Liver (tissue), 9 donors: ENCODE results near the gene TAGLN. TPM values are rescaled to one million over a fixed set of nuclear protein-coding genes. Genes with fewer than 3 reads are reported as not detected.

Experiments used
- DNase-seq: peaks from one replicate; pipeline ENCODE4 v3.0.0-alpha.2; 2017; ENCODE audit warnings: low spot score
- H3K27ac ChIP-seq, 2 donors: one replicate each; pipeline ENCODE4 v1.7.0; 2013; ENCODE audit warnings: inconsistent platforms in 2 of 2, low read length in 2 of 2, control low read depth in 1 of 2, low read depth in 1 of 2, mild to moderate bottlenecking in 1 of 2
- H3K27me3 ChIP-seq, 4 donors: one replicate each; pipeline versions ENCODE4 v1.6.1 to v1.7.0; 2013; ENCODE audit warnings: low read length in 3 of 4, inconsistent platforms in 1 of 4, mild to moderate bottlenecking in 1 of 4, moderate library complexity in 1 of 4; ENCODE audit not compliant: control insufficient read depth in 4 of 4, insufficient read depth in 4 of 4
- H3K36me3 ChIP-seq, 4 donors: one replicate each; pipeline versions ENCODE4 v1.6.1 to v1.7.0; 2013; ENCODE audit warnings: low read length in 3 of 4, mild to moderate bottlenecking in 3 of 4, low read depth in 1 of 4, moderate library complexity in 1 of 4; ENCODE audit not compliant: control insufficient read depth in 4 of 4, insufficient read depth in 3 of 4
- H3K4me1 ChIP-seq, 4 donors: one replicate each; pipeline versions ENCODE4 v1.6.1 to v1.7.0; 2013; ENCODE audit warnings: low read length in 3 of 4, mild to moderate bottlenecking in 3 of 4, moderate library complexity in 1 of 4; ENCODE audit not compliant: control insufficient read depth in 4 of 4, insufficient read depth in 4 of 4
- H3K4me3 ChIP-seq, 3 donors: one replicate each; pipeline versions ENCODE4 v1.6.1 to v1.7.0; 2013; ENCODE audit warnings: low read length in 3 of 3, control low read depth in 1 of 3, low read depth in 1 of 3, mild to moderate bottlenecking in 1 of 3
- H3K9ac ChIP-seq, 2 donors: one replicate each; pipeline ENCODE4 v1.7.0; 2013; ENCODE audit warnings: low read length in 2 of 2, mild to moderate bottlenecking in 2 of 2, moderate library complexity in 2 of 2, control low read depth in 1 of 2, low read depth in 1 of 2
- H3K9me3 ChIP-seq, 4 donors: one replicate each; pipeline versions ENCODE4 v1.6.1 to v1.7.0; 2013; ENCODE audit warnings: low read length in 3 of 4; ENCODE audit not compliant: control insufficient read depth in 4 of 4
- EGR1 ChIP-seq, 2 donors: IDR thresholded peaks; 2 replicates each; pipeline ENCODE4 v1.6.1; 2016 to 2018; ENCODE audit warnings: antibody characterized with exemption in 2 of 2, low read depth in 2 of 2
- FOXA1 ChIP-seq: IDR thresholded peaks from 2 replicates; pipeline ENCODE4 v1.6.1; 2016; ENCODE audit warnings: antibody characterized with exemption
- FOXA2 ChIP-seq: IDR thresholded peaks from 2 replicates; pipeline ENCODE4 v1.6.1; 2016; ENCODE audit warnings: antibody characterized with exemption
- GABPA ChIP-seq, 2 donors: IDR thresholded peaks in 1 of 2; conservative IDR thresholded peaks in 1 of 2; 2 replicates each; pipeline ENCODE4 v1.6.1; 2016; ENCODE audit warnings: antibody characterized with exemption in 2 of 2, mild to moderate bottlenecking in 1 of 2, moderate library complexity in 1 of 2
- HNF4A ChIP-seq, 2 donors: conservative IDR thresholded peaks; 2 replicates each; pipeline ENCODE4 v1.6.1; 2016; ENCODE audit warnings: antibody characterized with exemption in 2 of 2, mild to moderate bottlenecking in 2 of 2
- HNF4G ChIP-seq: IDR thresholded peaks from 2 replicates; pipeline ENCODE4 v1.6.1; 2016; ENCODE audit warnings: antibody characterized with exemption
- JUND ChIP-seq, 2 donors: IDR thresholded peaks; 2 replicates each; pipeline ENCODE4 v1.6.1; 2016; ENCODE audit warnings: antibody characterized with exemption in 2 of 2
- NR2F2 ChIP-seq: IDR thresholded peaks from 2 replicates; pipeline ENCODE4 v1.6.1; 2016; ENCODE audit warnings: antibody characterized with exemption
- RAD21 ChIP-seq, 2 donors: IDR thresholded peaks; 2 replicates each; pipeline ENCODE4 v1.6.1; 2016; ENCODE audit warnings: antibody characterized with exemption in 2 of 2, mild to moderate bottlenecking in 2 of 2
- RXRA ChIP-seq, 2 donors: IDR thresholded peaks; 2 replicates each; pipeline ENCODE4 v1.6.1; 2017 to 2018; ENCODE audit warnings: antibody characterized with exemption in 2 of 2, mild to moderate bottlenecking in 1 of 2
- SP1 ChIP-seq: IDR thresholded peaks from 2 replicates; pipeline ENCODE4 v1.6.1; 2018; ENCODE audit warnings: antibody characterized with exemption, mild to moderate bottlenecking
- TAF1 ChIP-seq: conservative IDR thresholded peaks from 2 replicates; pipeline ENCODE4 v1.6.1; 2016; ENCODE audit warnings: antibody characterized with exemption, mild to moderate bottlenecking
- YY1 ChIP-seq: IDR thresholded peaks from 2 replicates; pipeline ENCODE4 v1.6.1; 2016; ENCODE audit warnings: antibody characterized with exemption, mild to moderate bottlenecking
- WGBS: extraction: QIAGEN DNeasy Blood & Tissue Kit; methylation state at CpG from one replicate; pipeline ENCODE4 v1.1.7; 2013; 5-methylcytosine and 5-hydroxymethylcytosine counted together
- polyA plus RNA-seq, 2 donors: library from polyadenylated mRNA; stranded (reverse) in 1 of 2; unstranded in 1 of 2; fragments of 200-250 nt in 1 of 2; fragments of >200 nt in 1 of 2; fragmentation: Nextera tagmentation in 1 of 2; extraction: Ambion mirVana in 1 of 2; gene quantifications; one replicate each; pipeline versions ENCODE4 v1.2.1 to v1.2.3, GENCODE V29; 2013 to 2015
- total RNA-seq, 2 donors: library from RNA; depleted of rRNA; stranded (reverse); fragments of >200 nt; gene quantifications; one replicate each; pipeline ENCODE4 v1.2.3, GENCODE V29; 2014
- TF ChIP-seq, protein P1 (sequence below): IDR thresholded peaks from 2 replicates; pipeline ENCODE4 v1.6.1; 2016; ENCODE audit warnings: antibody characterized with exemption
- TF ChIP-seq, protein P2 (sequence below): fragments of 150-350 bp; IDR thresholded peaks from 2 replicates; pipeline ENCODE4 v1.5.1; 2017; ENCODE audit warnings: improper control_type of control experiment, low read depth, low read length; ENCODE audit not compliant: missing input control
- TF ChIP-seq, protein P3 (sequence below): IDR thresholded peaks from 2 replicates; pipeline ENCODE4 v1.6.1; 2016; ENCODE audit warnings: antibody characterized with exemption
- TF ChIP-seq, protein P4 (sequence below): IDR thresholded peaks from 2 replicates; pipeline ENCODE4 v1.6.1; 2016; ENCODE audit warnings: antibody characterized with exemption
- TF ChIP-seq, protein P5 (sequence below): IDR thresholded peaks from 2 replicates; pipeline ENCODE4 v1.6.1; 2016; ENCODE audit warnings: antibody characterized with exemption, mild to moderate bottlenecking
- donor health status: healthy.
- donor health status: healthy.
- donor health status: healthy.
- donor health status: healthy.
- donor health status: healthy.

Gene TAGLN
- total and polyA plus RNA-seq, 4 donors = 7.4 to 309 (median 96.2) TPM

DNA sequence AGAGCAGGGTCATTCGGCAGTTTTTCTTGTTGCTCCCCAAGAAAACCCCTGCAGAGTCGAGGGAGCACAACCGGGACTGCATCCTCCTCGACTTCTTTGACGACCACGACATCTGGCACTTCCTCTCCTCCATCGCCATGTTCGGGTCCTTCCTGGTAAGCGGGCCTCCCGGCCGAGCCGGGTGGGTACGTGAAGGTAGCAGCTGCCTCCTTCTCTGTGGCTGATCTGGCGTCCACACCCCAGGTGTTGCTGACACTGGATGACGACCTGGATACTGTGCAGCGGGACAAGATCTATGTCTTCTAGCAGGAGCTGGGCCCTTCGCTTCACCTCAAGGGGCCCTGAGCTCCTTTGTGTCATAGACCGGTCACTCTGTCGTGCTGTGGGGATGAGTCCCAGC, 3.4 kb upstream of the TAGLN start:
- Histone ChIP-seq H3K36me3 (peaks cover 6 to 35% (median 14%) of the 10 kb centered on the region in 4 donors), H3K27ac (no peak overlapping the region), H3K9me3 (no peaks in the 10 kb centered on the region), H3K27me3 (no peaks in the 10 kb centered on the region), H3K9ac (no peak overlapping the region), H3K4me1 (no peaks in the 10 kb centered on the region), H3K4me3 (no peak overlapping the region)
- TF ChIP-seq NR2F2 (no peak), HNF4A (conservative IDR thresholded peaks at IDR 0.05) (no peak), EGR1 (IDR thresholded peaks at IDR 0.05; ENCODE audit: low read depth in 2 of 2) (no peak), GABPA (IDR thresholded peaks at IDR 0.05 in 1 of 2, conservative IDR thresholded peaks at IDR 0.05 in 1 of 2) (no peak)
- DNase-seq = no peak
- 94% methylated on average over 19 of the region's 19 CpGs for WGBS

DNA sequence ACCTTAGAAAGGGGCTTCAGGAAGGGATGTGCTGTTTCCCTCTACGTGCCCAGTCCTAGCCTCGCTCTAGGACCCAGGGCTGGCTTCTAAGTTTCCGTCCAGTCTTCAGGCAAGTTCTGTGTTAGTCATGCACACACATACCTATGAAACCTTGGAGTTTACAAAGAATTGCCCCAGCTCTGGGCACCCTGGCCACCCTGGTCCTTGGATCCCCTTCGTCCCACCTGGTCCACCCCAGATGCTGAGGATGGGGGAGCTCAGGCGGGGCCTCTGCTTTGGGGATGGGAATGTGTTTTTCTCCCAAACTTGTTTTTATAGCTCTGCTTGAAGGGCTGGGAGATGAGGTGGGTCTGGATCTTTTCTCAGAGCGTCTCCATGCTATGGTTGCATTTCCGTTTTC, 2.2 kb upstream of the TAGLN start:
- Histone ChIP-seq H3K36me3 (peaks cover 6 to 27% (median 12%) of the 10 kb centered on the region in 4 donors), H3K9me3 (no peaks in the 10 kb centered on the region), H3K27ac (no peak overlapping the region), H3K4me3 (no peak overlapping the region), H3K27me3 (no peaks in the 10 kb centered on the region), H3K9ac (no peak overlapping the region), H3K4me1 (no peaks in the 10 kb centered on the region)
- no peak for DNase-seq
- 93% methylated on average over 7 of the region's 7 CpGs for WGBS
- TF ChIP-seq, protein P1, sequence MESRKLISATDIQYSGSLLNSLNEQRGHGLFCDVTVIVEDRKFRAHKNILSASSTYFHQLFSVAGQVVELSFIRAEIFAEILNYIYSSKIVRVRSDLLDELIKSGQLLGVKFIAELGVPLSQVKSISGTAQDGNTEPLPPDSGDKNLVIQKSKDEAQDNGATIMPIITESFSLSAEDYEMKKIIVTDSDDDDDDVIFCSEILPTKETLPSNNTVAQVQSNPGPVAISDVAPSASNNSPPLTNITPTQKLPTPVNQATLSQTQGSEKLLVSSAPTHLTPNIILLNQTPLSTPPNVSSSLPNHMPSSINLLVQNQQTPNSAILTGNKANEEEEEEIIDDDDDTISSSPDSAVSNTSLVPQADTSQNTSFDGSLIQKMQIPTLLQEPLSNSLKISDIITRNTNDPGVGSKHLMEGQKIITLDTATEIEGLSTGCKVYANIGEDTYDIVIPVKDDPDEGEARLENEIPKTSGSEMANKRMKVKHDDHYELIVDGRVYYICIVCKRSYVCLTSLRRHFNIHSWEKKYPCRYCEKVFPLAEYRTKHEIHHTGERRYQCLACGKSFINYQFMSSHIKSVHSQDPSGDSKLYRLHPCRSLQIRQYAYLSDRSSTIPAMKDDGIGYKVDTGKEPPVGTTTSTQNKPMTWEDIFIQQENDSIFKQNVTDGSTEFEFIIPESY = no peak
- TF ChIP-seq NR2F2 (no peak), HNF4A (conservative IDR thresholded peaks at IDR 0.05) (no peak), GABPA (IDR thresholded peaks at IDR 0.05 in 1 of 2, conservative IDR thresholded peaks at IDR 0.05 in 1 of 2) (no peak), RAD21 (IDR thresholded peaks at IDR 0.05) (no peak), RXRA (IDR thresholded peaks at IDR 0.05) (no peak), SP1 (no peak), JUND (IDR thresholded peaks at IDR 0.05) (no peak), FOXA1 (no peak), HNF4G (no peak), YY1 (no peak), FOXA2 (no peak), EGR1 (IDR thresholded peaks at IDR 0.05; ENCODE audit: low read depth in 2 of 2) (no peak), TAF1 (no peak)
- TF ChIP-seq, protein P2, sequence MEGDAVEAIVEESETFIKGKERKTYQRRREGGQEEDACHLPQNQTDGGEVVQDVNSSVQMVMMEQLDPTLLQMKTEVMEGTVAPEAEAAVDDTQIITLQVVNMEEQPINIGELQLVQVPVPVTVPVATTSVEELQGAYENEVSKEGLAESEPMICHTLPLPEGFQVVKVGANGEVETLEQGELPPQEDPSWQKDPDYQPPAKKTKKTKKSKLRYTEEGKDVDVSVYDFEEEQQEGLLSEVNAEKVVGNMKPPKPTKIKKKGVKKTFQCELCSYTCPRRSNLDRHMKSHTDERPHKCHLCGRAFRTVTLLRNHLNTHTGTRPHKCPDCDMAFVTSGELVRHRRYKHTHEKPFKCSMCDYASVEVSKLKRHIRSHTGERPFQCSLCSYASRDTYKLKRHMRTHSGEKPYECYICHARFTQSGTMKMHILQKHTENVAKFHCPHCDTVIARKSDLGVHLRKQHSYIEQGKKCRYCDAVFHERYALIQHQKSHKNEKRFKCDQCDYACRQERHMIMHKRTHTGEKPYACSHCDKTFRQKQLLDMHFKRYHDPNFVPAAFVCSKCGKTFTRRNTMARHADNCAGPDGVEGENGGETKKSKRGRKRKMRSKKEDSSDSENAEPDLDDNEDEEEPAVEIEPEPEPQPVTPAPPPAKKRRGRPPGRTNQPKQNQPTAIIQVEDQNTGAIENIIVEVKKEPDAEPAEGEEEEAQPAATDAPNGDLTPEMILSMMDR = no peak
- TF ChIP-seq, protein P3, sequence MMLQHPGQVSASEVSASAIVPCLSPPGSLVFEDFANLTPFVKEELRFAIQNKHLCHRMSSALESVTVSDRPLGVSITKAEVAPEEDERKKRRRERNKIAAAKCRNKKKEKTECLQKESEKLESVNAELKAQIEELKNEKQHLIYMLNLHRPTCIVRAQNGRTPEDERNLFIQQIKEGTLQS = no peak
- TF ChIP-seq, protein P4, sequence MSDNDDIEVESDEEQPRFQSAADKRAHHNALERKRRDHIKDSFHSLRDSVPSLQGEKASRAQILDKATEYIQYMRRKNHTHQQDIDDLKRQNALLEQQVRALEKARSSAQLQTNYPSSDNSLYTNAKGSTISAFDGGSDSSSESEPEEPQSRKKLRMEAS = no peak
- TF ChIP-seq, protein P5, sequence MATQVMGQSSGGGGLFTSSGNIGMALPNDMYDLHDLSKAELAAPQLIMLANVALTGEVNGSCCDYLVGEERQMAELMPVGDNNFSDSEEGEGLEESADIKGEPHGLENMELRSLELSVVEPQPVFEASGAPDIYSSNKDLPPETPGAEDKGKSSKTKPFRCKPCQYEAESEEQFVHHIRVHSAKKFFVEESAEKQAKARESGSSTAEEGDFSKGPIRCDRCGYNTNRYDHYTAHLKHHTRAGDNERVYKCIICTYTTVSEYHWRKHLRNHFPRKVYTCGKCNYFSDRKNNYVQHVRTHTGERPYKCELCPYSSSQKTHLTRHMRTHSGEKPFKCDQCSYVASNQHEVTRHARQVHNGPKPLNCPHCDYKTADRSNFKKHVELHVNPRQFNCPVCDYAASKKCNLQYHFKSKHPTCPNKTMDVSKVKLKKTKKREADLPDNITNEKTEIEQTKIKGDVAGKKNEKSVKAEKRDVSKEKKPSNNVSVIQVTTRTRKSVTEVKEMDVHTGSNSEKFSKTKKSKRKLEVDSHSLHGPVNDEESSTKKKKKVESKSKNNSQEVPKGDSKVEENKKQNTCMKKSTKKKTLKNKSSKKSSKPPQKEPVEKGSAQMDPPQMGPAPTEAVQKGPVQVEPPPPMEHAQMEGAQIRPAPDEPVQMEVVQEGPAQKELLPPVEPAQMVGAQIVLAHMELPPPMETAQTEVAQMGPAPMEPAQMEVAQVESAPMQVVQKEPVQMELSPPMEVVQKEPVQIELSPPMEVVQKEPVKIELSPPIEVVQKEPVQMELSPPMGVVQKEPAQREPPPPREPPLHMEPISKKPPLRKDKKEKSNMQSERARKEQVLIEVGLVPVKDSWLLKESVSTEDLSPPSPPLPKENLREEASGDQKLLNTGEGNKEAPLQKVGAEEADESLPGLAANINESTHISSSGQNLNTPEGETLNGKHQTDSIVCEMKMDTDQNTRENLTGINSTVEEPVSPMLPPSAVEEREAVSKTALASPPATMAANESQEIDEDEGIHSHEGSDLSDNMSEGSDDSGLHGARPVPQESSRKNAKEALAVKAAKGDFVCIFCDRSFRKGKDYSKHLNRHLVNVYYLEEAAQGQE = no peak
